HEK293T (cell line): ENCODE data around the gene KRT16.
"Not testable (repeated sequence)": the region's sequence is repeated elsewhere in the genome, so short reads cannot be mapped to it uniquely, and the experiment has no call there.

Experiments used
- CTCF ChIA-PET: fragments of 350-600 bp; formaldehyde crosslinking; extraction: SDS; loops from one replicate; lab custom pipeline; 2021; ENCODE audit warnings: antibody characterized with exemption, inconsistent platforms; lab: Yijun Ruan, JAX
- POLR2A ChIA-PET: fragments of 350-600 bp; formaldehyde crosslinking; extraction: SDS; loops from one replicate; lab custom pipeline; 2020; ENCODE audit warnings: antibody characterized with exemption, inconsistent platforms; lab: Yijun Ruan, JAX
- DNase-seq: peaks from one replicate; pipeline ENCODE4 v3.0.0; 2012; ENCODE audit warnings: mixed read lengths; ENCODE audit errors: extremely low spot score
- ARNT ChIP-seq: fragments of 450-650 bp; IDR thresholded peaks from 2 replicates; pipeline ENCODE4 v1.6.1; 2017; ENCODE audit warnings: mild to moderate bottlenecking
- BHLHE40 ChIP-seq: fragments of 450-650 bp; IDR thresholded peaks from 2 replicates; pipeline ENCODE4 v1.6.1; 2016; ENCODE audit warnings: mild to moderate bottlenecking, moderate library complexity, borderline replicate concordance
- CTBP1 ChIP-seq: fragments of 450-650 bp; IDR thresholded peaks from 2 replicates; pipeline ENCODE4 v1.6.1; 2016; ENCODE audit warnings: borderline replicate concordance
- ELF4 ChIP-seq: fragments of 450-650 bp; IDR thresholded peaks from 2 replicates; pipeline ENCODE4 v1.6.1; 2017; ENCODE audit warnings: antibody characterized with exemption
- FOXA1 ChIP-seq: fragments of 450-650 bp; IDR thresholded peaks from 2 replicates; pipeline ENCODE4 v1.6.1; 2016; ENCODE audit warnings: mild to moderate bottlenecking
- FOXK2 ChIP-seq: fragments of 450-650 bp; IDR thresholded peaks from 2 replicates; pipeline ENCODE4 v1.6.1; 2016; ENCODE audit warnings: mild to moderate bottlenecking
- FOXM1 ChIP-seq: fragments of 450-650 bp; IDR thresholded peaks from 2 replicates; pipeline ENCODE4 v1.6.1; 2017; ENCODE audit warnings: mild to moderate bottlenecking, borderline replicate concordance
- HDGF ChIP-seq: fragments of 450-650 bp; IDR thresholded peaks from 2 replicates; pipeline ENCODE4 v1.6.1; 2017; ENCODE audit warnings: antibody characterized with exemption, borderline replicate concordance
- L3MBTL2 ChIP-seq: fragments of 450-650 bp; conservative IDR thresholded peaks from 2 replicates; pipeline ENCODE4 v1.6.1; 2016; ENCODE audit warnings: mild to moderate bottlenecking
- LEF1 ChIP-seq: fragments of 450-650 bp; IDR thresholded peaks from 2 replicates; pipeline ENCODE4 v1.6.1; 2017; ENCODE audit warnings: mild to moderate bottlenecking, borderline replicate concordance
- NFRKB ChIP-seq: fragments of 450-650 bp; IDR thresholded peaks from 2 replicates; pipeline ENCODE4 v1.6.1; 2016; ENCODE audit warnings: mild to moderate bottlenecking, moderate library complexity
- PKNOX1 ChIP-seq: fragments of 450-650 bp; IDR thresholded peaks from 2 replicates; pipeline ENCODE4 v1.6.1; 2016
- SP1 ChIP-seq: fragments of 450-650 bp; IDR thresholded peaks from 2 replicates; pipeline ENCODE4 v1.6.1; 2017
- SUZ12 ChIP-seq: fragments of 450-650 bp; IDR thresholded peaks from 2 replicates; pipeline ENCODE4 v1.6.1; 2016; ENCODE audit warnings: mild to moderate bottlenecking
- TARDBP ChIP-seq: fragments of 450-650 bp; IDR thresholded peaks from 2 replicates; pipeline ENCODE4 v1.6.1; 2016
- ZNF384 ChIP-seq: fragments of 450-650 bp; IDR thresholded peaks from 2 replicates; pipeline ENCODE4 v1.6.1; 2016

KRT16 gene

GRCh38 chr17:41618341-41619035 is 5.9 kb upstream of the KRT16 start:
- TF ChIP-seq SUZ12, result no peak
- TF ChIP-seq LEF1, result no peak
- no peak for TF ChIP-seq NFRKB
- TF ChIP-seq HDGF, result no peak
- TF ChIP-seq ZNF384, result no peak
- TF ChIP-seq L3MBTL2, result no peak
- TF ChIP-seq SP1, result no peak
- no peak for TF ChIP-seq FOXM1
- TF ChIP-seq PKNOX1, result no peak
- TF ChIP-seq ELF4, result no peak
- no peak for TF ChIP-seq FOXK2
- DNase-seq, result no peak
- CTCF ChIA-PET, result no interaction called here
- POLR2A ChIA-PET, result no interaction called here

GRCh38 chr17:41617698-41618097 is 5.1 kb upstream of the KRT16 start:
- POLR2A ChIA-PET, result no interaction called here
- no peak for DNase-seq
- TF ChIP-seq PKNOX1 (no peak), FOXM1 (no peak), NFRKB (no peak), BHLHE40 (no peak), FOXA1 (no peak), ZNF384 (no peak), L3MBTL2 (no peak), ARNT (no peak), CTBP1 (no peak), TARDBP (no peak), LEF1 (no peak)
- CTCF ChIA-PET, result no interaction called here

GRCh38 chr17:41617136-41617535 is 4.6 kb upstream of the KRT16 start:
- no peak for TF ChIP-seq BHLHE40
- TF ChIP-seq NFRKB, result no peak
- no peak for TF ChIP-seq ELF4
- TF ChIP-seq SUZ12, result no peak
- TF ChIP-seq TARDBP, result no peak
- TF ChIP-seq L3MBTL2, result no peak
- no peak for TF ChIP-seq CTBP1
- no peak for TF ChIP-seq HDGF
- no peak for TF ChIP-seq LEF1
- no peak for TF ChIP-seq FOXM1
- TF ChIP-seq FOXK2, result no peak
- TF ChIP-seq ARNT, result no peak
- no peak for TF ChIP-seq SP1
- no peak for TF ChIP-seq ZNF384
- no peak for TF ChIP-seq FOXA1
- CTCF ChIA-PET, result no interaction called here
- DNase-seq, result no peak
- POLR2A ChIA-PET, result no interaction called here

- POLR2A ChIA-PET, DNase-seq, CTCF ChIA-PET: not testable (repeated sequence)
Observed at GRCh38 chr17:41616486-41616885, 3.9 kb upstream of the KRT16 start.

- ChIA-PET CTCF (no interaction called here), POLR2A (no interaction called here)
- DNase-seq, result no peak
- TF ChIP-seq SP1, result no peak
- TF ChIP-seq LEF1, result no peak
- TF ChIP-seq TARDBP, result no peak
- no peak for TF ChIP-seq FOXM1
- TF ChIP-seq CTBP1, result no peak
- no peak for TF ChIP-seq PKNOX1
- no peak for TF ChIP-seq NFRKB
- TF ChIP-seq L3MBTL2, result no peak
- no peak for TF ChIP-seq FOXA1
- no peak for TF ChIP-seq ELF4
- no peak for TF ChIP-seq SUZ12
- no peak for TF ChIP-seq FOXK2
- no peak for TF ChIP-seq BHLHE40
- TF ChIP-seq ZNF384, result no peak
- TF ChIP-seq ARNT, result no peak
- TF ChIP-seq HDGF, result no peak
Observed at GRCh38 chr17:41615454-41615853, 2.9 kb upstream of the KRT16 start.

GRCh38 chr17:41614767-41615166 is 2.2 kb upstream of the KRT16 start:
- CTCF ChIA-PET, DNase-seq, POLR2A ChIA-PET: not testable (repeated sequence)

- ChIA-PET CTCF (no interaction called here), POLR2A (no interaction called here)
- no peak for DNase-seq
- TF ChIP-seq CTBP1 (no peak), ZNF384 (no peak), NFRKB (no peak), HDGF (no peak), SP1 (no peak), ARNT (no peak), FOXA1 (no peak), BHLHE40 (no peak), TARDBP (no peak), FOXM1 (no peak), FOXK2 (no peak), ELF4 (no peak), SUZ12 (no peak), LEF1 (no peak), PKNOX1 (no peak), L3MBTL2 (no peak)
Observed at GRCh38 chr17:41614098-41614497, 1.5 kb upstream of the KRT16 start.
